ENCODE measurements around the gene VSIG8.
"Not testable (repeated sequence)": the region's sequence is repeated elsewhere in the genome, so short reads cannot be mapped to it uniquely, and the experiment has no call there.

VSIG8 gene

GRCh38 chr1:159862557-159862956 is at the start of gene VSIG8:
VSIG8 (minus strand) TSS chr1:159862657; CDS start chr1:159862521, 136 bp downstream.
- no peak for DNase-seq

- no peak for DNase-seq
These were observed 49.0 kb upstream of the VSIG8 start for GRCh38 chr1:159911326-159912070.

GRCh38 chr1:159908031-159908940 is 45.8 kb upstream of the VSIG8 start:
- DNase-seq: no peak

- no peak for DNase-seq
These were observed 44.5 kb upstream of the VSIG8 start for GRCh38 chr1:159906960-159907359.

GRCh38 chr1:159904036-159904435 is 41.6 kb upstream of the VSIG8 start:
- not testable (repeated sequence) for DNase-seq

- no peak for DNase-seq
These were observed 40.1 kb upstream of the VSIG8 start for GRCh38 chr1:159902541-159902940.

- DNase-seq: no peak
These were observed 38.4 kb upstream of the VSIG8 start for GRCh38 chr1:159900755-159901360.

GRCh38 chr1:159900086-159900680 is 37.7 kb upstream of the VSIG8 start, which contains the start of gene CFAP45:
CFAP45 (minus strand) TSS chr1:159900165; CDS start chr1:159900098, 67 bp downstream.
- peak; percentile 21 for DNase-seq

GRCh38 chr1:159899634-159900033 is 37.2 kb upstream of the VSIG8 start:
- not testable (repeated sequence) for DNase-seq

GRCh38 chr1:159898527-159898926 is 36.1 kb upstream of the VSIG8 start:
- DNase-seq: no peak

- DNase-seq: no peak
These were observed 35.5 kb upstream of the VSIG8 start for GRCh38 chr1:159897962-159898361.

GRCh38 chr1:159896546-159896930 is 34.1 kb upstream of the VSIG8 start:
- no peak for DNase-seq

GRCh38 chr1:159895836-159896545 is 33.5 kb upstream of the VSIG8 start:
- DNase-seq: peak; percentile 17

GRCh38 chr1:159895286-159895685 is 32.8 kb upstream of the VSIG8 start:
- no peak for DNase-seq

- no peak for DNase-seq
These were observed 30.5 kb upstream of the VSIG8 start for GRCh38 chr1:159892944-159893343.

- DNase-seq: peak; percentile 77
These were observed 29.1 kb upstream of the VSIG8 start for GRCh38 chr1:159891275-159892157.

- no peak for DNase-seq
These were observed 27.9 kb upstream of the VSIG8 start for GRCh38 chr1:159890390-159890789.

- no peak for DNase-seq
These were observed 27.4 kb upstream of the VSIG8 start for GRCh38 chr1:159889821-159890252.

- no peak for DNase-seq
These were observed 26.7 kb upstream of the VSIG8 start for GRCh38 chr1:159889202-159889601.

- DNase-seq: no peak
These were observed 21.8 kb upstream of the VSIG8 start for GRCh38 chr1:159884296-159884695.

- no peak for DNase-seq
These were observed 20.7 kb upstream of the VSIG8 start for GRCh38 chr1:159883134-159883533.

All from NCI-H2107 (cell line).